ENCODE results near the gene TRAP1.
"Not testable (repeated sequence)": the region's sequence is repeated elsewhere in the genome, so short reads cannot be mapped to it uniquely, and the experiment has no call there.

The TRAP1 gene

GRCh38 chr16:3715430-3715829, 1.9 kb downstream of the TRAP1 start:
- peaks cover 61% of the 10 kb centered on the region for H3K79me2 ChIP-seq (ENCODE audit: insufficient read depth, low read length)
- H3K9ac ChIP-seq (ENCODE audit: low read length), result no peak overlapping the region
- H4K20me1 ChIP-seq (ENCODE audit: insufficient read depth, low read length), result no peaks in the 10 kb centered on the region
- peak overlapping the region; percentile 84; the same call in 1 of the 2 replicates for H3K4me2 ChIP-seq (ENCODE audit: low read length)
- peaks cover 48% of the 10 kb centered on the region for H3K4me1 ChIP-seq (ENCODE audit: insufficient read depth, low read length, severe bottlenecking)
- H3K4me3 ChIP-seq (ENCODE audit: low read depth, low read length, poor library complexity, severe bottlenecking), result no peak overlapping the region
- H2AFZ ChIP-seq (ENCODE audit: low read length), result no peak overlapping the region
- H3K36me3 ChIP-seq (ENCODE audit: insufficient read depth, low read length), result peaks cover 21% of the 10 kb centered on the region; the same call in 1 of the 2 replicates
- H3K27ac ChIP-seq (ENCODE audit: low read depth, low read length, poor library complexity, severe bottlenecking), result no peak overlapping the region
- H3K9me3 ChIP-seq (ENCODE audit: low read length), result no peaks in the 10 kb centered on the region
- no peaks in the 10 kb centered on the region; the same call in 1 of the 2 replicates for H3F3A ChIP-seq (ENCODE audit: insufficient read depth, low read length)
- TF ChIP-seq EZH2 (IDR thresholded peaks at IDR 0.05; ENCODE audit: borderline replicate concordance, low read length) (no peak), CTCF (IDR thresholded peaks at IDR 0.05; ENCODE audit: low read length) (no peak)
- H3K9me2 ChIP-seq (ENCODE audit: low read depth, low read length), result no peaks in the 10 kb centered on the region
- H3K27me3 ChIP-seq (ENCODE audit: insufficient read depth, low read length), result no peaks in the 10 kb centered on the region

- H3K4me3 ChIP-seq (ENCODE audit: low read depth, low read length, poor library complexity, severe bottlenecking); H3K27ac ChIP-seq (ENCODE audit: low read depth, low read length, poor library complexity, severe bottlenecking); H3K9me3 ChIP-seq (ENCODE audit: low read length); H3K9ac ChIP-seq (ENCODE audit: low read length); H4K20me1 ChIP-seq (ENCODE audit: insufficient read depth, low read length); H3K27me3 ChIP-seq (ENCODE audit: insufficient read depth, low read length); H2AFZ ChIP-seq (ENCODE audit: low read length); H3K4me2 ChIP-seq (ENCODE audit: low read length); H3K9me2 ChIP-seq (ENCODE audit: low read depth, low read length); H3F3A ChIP-seq (ENCODE audit: insufficient read depth, low read length): not testable (repeated sequence)
- Histone ChIP-seq H3K36me3 (ENCODE audit: insufficient read depth, low read length) (peaks cover 32% of the 10 kb centered on the region; the same call in 1 of the 2 replicates), H3K4me1 (ENCODE audit: insufficient read depth, low read length, severe bottlenecking) (peaks cover 48% of the 10 kb centered on the region), H3K79me2 (ENCODE audit: insufficient read depth, low read length) (peaks cover 69% of the 10 kb centered on the region)
Observed at GRCh38 chr16:3714378-3714777, 2.9 kb downstream of the TRAP1 start.

- no peaks in the 10 kb centered on the region for H4K20me1 ChIP-seq (ENCODE audit: insufficient read depth, low read length)
Observed at GRCh38 chr16:3713587-3714242, 3.6 kb downstream of the TRAP1 start.

More at GRCh38 chr16:3713587-3714242, 3.6 kb downstream of the TRAP1 start:
- Histone ChIP-seq H3K9me3 (ENCODE audit: low read length) (no peaks in the 10 kb centered on the region), H2AFZ (ENCODE audit: low read length) (no peak overlapping the region), H3K9me2 (ENCODE audit: low read depth, low read length) (no peaks in the 10 kb centered on the region), H3K4me1 (ENCODE audit: insufficient read depth, low read length, severe bottlenecking) (peaks cover 48% of the 10 kb centered on the region), H3K27ac (ENCODE audit: low read depth, low read length, poor library complexity, severe bottlenecking) (no peak overlapping the region), H3F3A (ENCODE audit: insufficient read depth, low read length) (no peaks in the 10 kb centered on the region), H3K4me2 (ENCODE audit: low read length) (no peak overlapping the region; the same call in 1 of the 2 replicates), H3K27me3 (ENCODE audit: insufficient read depth, low read length) (no peaks in the 10 kb centered on the region), H3K9ac (ENCODE audit: low read length) (no peak overlapping the region), H3K36me3 (ENCODE audit: insufficient read depth, low read length) (peaks cover 36% of the 10 kb centered on the region; the same call in 1 of the 2 replicates), H3K4me3 (ENCODE audit: low read depth, low read length, poor library complexity, severe bottlenecking) (no peak overlapping the region), H3K79me2 (ENCODE audit: insufficient read depth, low read length) (peaks cover 73% of the 10 kb centered on the region)
- TF ChIP-seq CTCF (IDR thresholded peaks at IDR 0.05; ENCODE audit: low read length), result no peak
- no peak for TF ChIP-seq EZH2 (IDR thresholded peaks at IDR 0.05; ENCODE audit: borderline replicate concordance, low read length)

Data from OCI-LY1 (cell line).